Keratinocyte (primary cell): ENCODE data around the gene STX10.
"Not testable (repeated sequence)": the region's sequence is repeated elsewhere in the genome, so short reads cannot be mapped to it uniquely, and the experiment has no call there.

ENCODE experiments used
- EZH2 ChIP-seq: IDR thresholded peaks from one replicate; pipeline ENCODE4 v1.6.1; 2012; ENCODE audit warnings: inconsistent platforms, mild to moderate bottlenecking, low read length, moderate library complexity
- TF ChIP-seq, protein P1 (sequence below), 3 experiments: IDR thresholded peaks in 1 of 3; conservative IDR thresholded peaks in 1 of 3; optimal IDR thresholded peaks in 1 of 3; 2 replicates in 2 of 3; 3 replicates in 1 of 3; pipeline versions ENCODE3 to v1.5.1; 2011; ENCODE audit warnings: low read length in 3 of 3, mild to moderate bottlenecking in 3 of 3, moderate library complexity in 2 of 3, control low read depth in 1 of 3, inconsistent platforms in 1 of 3; ENCODE audit not compliant: insufficient read depth in 2 of 3; ENCODE audit errors: extremely low read depth in 1 of 3

DNA sequence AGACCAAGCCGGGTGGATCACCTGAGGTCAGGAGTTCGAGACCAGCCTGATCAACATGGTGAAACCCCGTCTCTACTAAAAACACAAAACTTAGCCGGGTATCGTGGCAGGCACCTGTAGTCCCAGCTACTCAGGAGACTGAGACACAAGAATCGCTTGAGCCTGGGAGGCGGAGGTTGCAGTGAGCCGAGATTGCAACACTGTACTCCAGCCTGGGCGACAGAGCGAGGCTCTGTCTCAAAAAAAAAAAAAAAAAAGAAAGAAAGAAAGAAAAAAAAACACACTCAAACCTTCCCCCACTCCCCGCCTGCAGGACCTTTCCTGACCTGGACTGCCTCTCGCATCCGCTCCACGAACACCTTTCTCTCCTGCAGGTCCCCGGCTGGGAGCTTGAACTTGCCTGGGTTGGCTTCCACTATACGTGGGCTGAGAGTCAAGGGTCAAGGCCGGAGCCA lies 975 bp downstream of the STX10 start:
- TF ChIP-seq, protein P1, sequence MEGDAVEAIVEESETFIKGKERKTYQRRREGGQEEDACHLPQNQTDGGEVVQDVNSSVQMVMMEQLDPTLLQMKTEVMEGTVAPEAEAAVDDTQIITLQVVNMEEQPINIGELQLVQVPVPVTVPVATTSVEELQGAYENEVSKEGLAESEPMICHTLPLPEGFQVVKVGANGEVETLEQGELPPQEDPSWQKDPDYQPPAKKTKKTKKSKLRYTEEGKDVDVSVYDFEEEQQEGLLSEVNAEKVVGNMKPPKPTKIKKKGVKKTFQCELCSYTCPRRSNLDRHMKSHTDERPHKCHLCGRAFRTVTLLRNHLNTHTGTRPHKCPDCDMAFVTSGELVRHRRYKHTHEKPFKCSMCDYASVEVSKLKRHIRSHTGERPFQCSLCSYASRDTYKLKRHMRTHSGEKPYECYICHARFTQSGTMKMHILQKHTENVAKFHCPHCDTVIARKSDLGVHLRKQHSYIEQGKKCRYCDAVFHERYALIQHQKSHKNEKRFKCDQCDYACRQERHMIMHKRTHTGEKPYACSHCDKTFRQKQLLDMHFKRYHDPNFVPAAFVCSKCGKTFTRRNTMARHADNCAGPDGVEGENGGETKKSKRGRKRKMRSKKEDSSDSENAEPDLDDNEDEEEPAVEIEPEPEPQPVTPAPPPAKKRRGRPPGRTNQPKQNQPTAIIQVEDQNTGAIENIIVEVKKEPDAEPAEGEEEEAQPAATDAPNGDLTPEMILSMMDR (optimal IDR thresholded peaks at IDR 0.05 in 1 of 3, IDR thresholded peaks at IDR 0.05 in 1 of 3, conservative IDR thresholded peaks at IDR 0.05 in 1 of 3; ENCODE audit: extremely low read depth in 1 of 3, insufficient read depth in 2 of 3, low read length in 3 of 3): not testable (repeated sequence)
- TF ChIP-seq EZH2: not testable (repeated sequence)
